Neural progenitor cell (in vitro differentiated cells): ENCODE measurements around the gene PAM. TPM values are rescaled to one million over a fixed set of nuclear protein-coding genes. Genes with fewer than 3 reads are reported as not detected.
A peak's percentile ranks its signal among the peaks of the same experiment; 100 is the strongest.

ENCODE experiments used
- DNase-seq: peaks from one replicate; pipeline ENCODE4 v3.0.0-alpha.2; 2016; ENCODE audit warnings: low spot score
- H2AFZ ChIP-seq: fragments of 200-600 bp; sonication (generic); replicated peaks from 2 replicates; pipeline ENCODE4 v1.6.1; 2016; ENCODE audit warnings: antibody characterized with exemption
- H3F3A ChIP-seq: fragments of 200-600 bp; sonication (generic); 2 replicates; pipeline ENCODE4 v1.6.1; 2016; ENCODE audit warnings: antibody characterized with exemption, low read depth
- H3K27ac ChIP-seq: fragments of 200-600 bp; sonication (generic); 2 replicates; pipeline ENCODE4 v1.5.1; 2016; ENCODE audit warnings: mild to moderate bottlenecking
- H3K27me3 ChIP-seq: fragments of 200-600 bp; sonication (generic); 2 replicates; pipeline ENCODE4 v1.6.1; 2016; ENCODE audit warnings: mild to moderate bottlenecking, moderate library complexity
- H3K36me3 ChIP-seq: fragments of 200-600 bp; sonication (generic); 2 replicates; pipeline ENCODE4 v1.5.1; 2016
- H3K4me1 ChIP-seq: fragments of 200-600 bp; sonication (generic); 2 replicates; pipeline ENCODE4 v1.6.1; 2016; ENCODE audit warnings: mixed run types
- H3K4me2 ChIP-seq: fragments of 200-600 bp; sonication (generic); 2 replicates; pipeline ENCODE4 v1.6.1; 2016
- H3K4me3 ChIP-seq: fragments of 200-600 bp; sonication (generic); 2 replicates; pipeline ENCODE4 v1.5.1; 2016
- H3K79me2 ChIP-seq: fragments of 200-600 bp; sonication (generic); 2 replicates; pipeline ENCODE4 v1.6.1; 2016; ENCODE audit warnings: low read depth
- H3K9ac ChIP-seq: fragments of 200-600 bp; sonication (generic); 2 replicates; pipeline ENCODE4 v1.6.1; 2016
- H3K9me3 ChIP-seq: fragments of 200-600 bp; sonication (generic); 2 replicates; pipeline ENCODE4 v1.5.1; 2016; ENCODE audit warnings: low read depth
- H4K20me1 ChIP-seq: fragments of 200-600 bp; sonication (generic); 2 replicates; pipeline ENCODE4 v1.6.1; 2016; ENCODE audit warnings: low read depth
- H3K27ac Mint-ChIP-seq: 3 replicates; pipeline ENCODE4 v1.8.0; 2021; ENCODE audit warnings: mixed read lengths
- H3K27me3 Mint-ChIP-seq: 2 replicates; pipeline ENCODE4 v1.8.0; 2022; ENCODE audit warnings: low read depth, mild to moderate bottlenecking, inconsistent platforms, moderate library complexity, mixed read lengths; ENCODE audit not compliant: insufficient read depth
- H3K36me3 Mint-ChIP-seq: 3 replicates; pipeline ENCODE4 v1.8.0; 2021; ENCODE audit warnings: mixed read lengths
- H3K4me1 Mint-ChIP-seq: 3 replicates; pipeline ENCODE4 v1.8.0; 2021; ENCODE audit warnings: mixed read lengths
- H3K4me3 Mint-ChIP-seq: 3 replicates; pipeline ENCODE4 v1.8.0; 2021; ENCODE audit warnings: mild to moderate bottlenecking, moderate library complexity, mixed read lengths
- H3K9me3 Mint-ChIP-seq: 3 replicates; pipeline ENCODE4 v1.8.0; 2020; ENCODE audit warnings: mixed read lengths
- EZH2 ChIP-seq: fragments of 200-600 bp; sonication (generic); IDR thresholded peaks from 2 replicates; pipeline ENCODE4 v1.6.1; 2017; ENCODE audit warnings: antibody characterized with exemption, mild to moderate bottlenecking, moderate library complexity
- EZH2phosphoT487 ChIP-seq: fragments of 200-600 bp; sonication (generic); IDR thresholded peaks from 2 replicates; pipeline ENCODE4 v1.6.1; 2017; ENCODE audit warnings: antibody characterized with exemption
- total RNA-seq: library from RNA; depleted of rRNA; stranded (reverse); fragments of >200 nt; gene quantifications from 2 replicates; pipeline ENCODE4 v1.2.3, GENCODE V29; 2015; ENCODE audit warnings: low replicate concordance
- TF ChIP-seq, protein P1 (sequence below): fragments of 200-600 bp; sonication (generic); IDR thresholded peaks from 2 replicates; pipeline ENCODE4 v1.5.1; 2017; ENCODE audit warnings: antibody characterized with exemption, mild to moderate bottlenecking

Gene PAM
- total RNA-seq, 1 donor from 2014 or later, result 246 TPM

DNA sequence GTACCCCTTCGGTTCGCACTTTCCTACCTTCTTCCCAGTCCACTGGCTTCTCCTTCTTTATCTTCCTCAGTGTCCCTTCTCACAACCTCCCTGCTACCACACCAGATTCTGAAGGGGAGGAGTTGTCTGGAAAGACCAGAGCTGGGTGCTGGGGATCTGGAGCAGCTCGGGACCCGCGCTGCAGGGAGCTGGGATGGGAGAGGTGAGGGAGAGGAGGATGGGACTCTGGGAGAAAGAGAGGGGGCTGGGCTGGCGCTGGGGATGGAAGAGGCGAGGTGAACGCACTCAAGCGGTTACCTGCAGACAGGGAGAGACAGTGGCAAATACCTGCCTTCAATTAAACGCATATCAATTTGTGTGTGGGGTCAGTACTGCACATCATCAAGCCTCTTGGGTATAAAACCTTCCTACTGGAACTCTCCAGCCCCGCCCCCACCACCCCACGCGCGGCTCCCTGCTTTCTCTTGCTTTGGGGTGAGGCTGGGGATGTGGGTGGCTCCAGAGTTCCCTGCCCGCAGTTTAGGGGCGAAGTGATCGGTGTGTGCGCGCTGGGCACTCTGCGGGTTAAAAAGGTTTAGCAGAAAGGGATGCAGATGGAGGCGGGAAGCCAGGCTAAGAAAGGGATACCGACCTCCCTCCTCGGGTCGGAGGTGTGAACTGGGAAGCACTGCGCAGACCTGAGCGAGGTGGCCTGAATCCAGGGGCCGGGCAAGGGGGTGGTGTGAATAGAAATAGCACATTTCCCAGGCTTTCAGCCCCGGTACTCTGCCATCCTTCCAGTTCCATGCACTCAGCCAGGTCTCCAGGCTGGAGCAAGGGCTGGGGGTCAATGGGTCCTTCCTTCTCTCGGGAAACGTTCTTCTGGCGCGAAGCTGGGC lies 977 bp upstream of the PAM start:
- H3K27me3 ChIP-seq, result peaks cover 25% of the 10 kb centered on the region
- H3K9ac ChIP-seq, result no peak overlapping the region
- H3K27ac ChIP-seq, result no peak overlapping the region
- H3K4me1 ChIP-seq, result peaks cover 27% of the 10 kb centered on the region
- peak overlapping the region; percentile 91 for H3K4me3 Mint-ChIP-seq
- TF ChIP-seq EZH2phosphoT487, result no peak
- peak; percentile 1 for TF ChIP-seq EZH2
- TF ChIP-seq, protein P1, sequence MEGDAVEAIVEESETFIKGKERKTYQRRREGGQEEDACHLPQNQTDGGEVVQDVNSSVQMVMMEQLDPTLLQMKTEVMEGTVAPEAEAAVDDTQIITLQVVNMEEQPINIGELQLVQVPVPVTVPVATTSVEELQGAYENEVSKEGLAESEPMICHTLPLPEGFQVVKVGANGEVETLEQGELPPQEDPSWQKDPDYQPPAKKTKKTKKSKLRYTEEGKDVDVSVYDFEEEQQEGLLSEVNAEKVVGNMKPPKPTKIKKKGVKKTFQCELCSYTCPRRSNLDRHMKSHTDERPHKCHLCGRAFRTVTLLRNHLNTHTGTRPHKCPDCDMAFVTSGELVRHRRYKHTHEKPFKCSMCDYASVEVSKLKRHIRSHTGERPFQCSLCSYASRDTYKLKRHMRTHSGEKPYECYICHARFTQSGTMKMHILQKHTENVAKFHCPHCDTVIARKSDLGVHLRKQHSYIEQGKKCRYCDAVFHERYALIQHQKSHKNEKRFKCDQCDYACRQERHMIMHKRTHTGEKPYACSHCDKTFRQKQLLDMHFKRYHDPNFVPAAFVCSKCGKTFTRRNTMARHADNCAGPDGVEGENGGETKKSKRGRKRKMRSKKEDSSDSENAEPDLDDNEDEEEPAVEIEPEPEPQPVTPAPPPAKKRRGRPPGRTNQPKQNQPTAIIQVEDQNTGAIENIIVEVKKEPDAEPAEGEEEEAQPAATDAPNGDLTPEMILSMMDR, result no peak
- H3K27me3 Mint-ChIP-seq, result peaks cover 15% of the 10 kb centered on the region
- peaks cover 74% of the 10 kb centered on the region for H3K4me1 Mint-ChIP-seq
- H3K9me3 Mint-ChIP-seq, result peaks cover 4% of the 10 kb centered on the region
- H3K4me3 ChIP-seq, result peak overlapping the region; percentile 88
- H4K20me1 ChIP-seq, result no peaks in the 10 kb centered on the region
- H2AFZ ChIP-seq, result peak overlapping the region; percentile 96
- H3K79me2 ChIP-seq, result peaks cover 33% of the 10 kb centered on the region
- peaks cover 5% of the 10 kb centered on the region for H3F3A ChIP-seq
- DNase-seq, result peak; percentile 61
- no peaks in the 10 kb centered on the region for H3K9me3 ChIP-seq
- H3K36me3 Mint-ChIP-seq, result peaks cover 5% of the 10 kb centered on the region
- peak overlapping the region; percentile 99 for H3K4me2 ChIP-seq
- H3K27ac Mint-ChIP-seq, result peak overlapping the region; percentile 99
- H3K36me3 ChIP-seq, result no peaks in the 10 kb centered on the region

DNA sequence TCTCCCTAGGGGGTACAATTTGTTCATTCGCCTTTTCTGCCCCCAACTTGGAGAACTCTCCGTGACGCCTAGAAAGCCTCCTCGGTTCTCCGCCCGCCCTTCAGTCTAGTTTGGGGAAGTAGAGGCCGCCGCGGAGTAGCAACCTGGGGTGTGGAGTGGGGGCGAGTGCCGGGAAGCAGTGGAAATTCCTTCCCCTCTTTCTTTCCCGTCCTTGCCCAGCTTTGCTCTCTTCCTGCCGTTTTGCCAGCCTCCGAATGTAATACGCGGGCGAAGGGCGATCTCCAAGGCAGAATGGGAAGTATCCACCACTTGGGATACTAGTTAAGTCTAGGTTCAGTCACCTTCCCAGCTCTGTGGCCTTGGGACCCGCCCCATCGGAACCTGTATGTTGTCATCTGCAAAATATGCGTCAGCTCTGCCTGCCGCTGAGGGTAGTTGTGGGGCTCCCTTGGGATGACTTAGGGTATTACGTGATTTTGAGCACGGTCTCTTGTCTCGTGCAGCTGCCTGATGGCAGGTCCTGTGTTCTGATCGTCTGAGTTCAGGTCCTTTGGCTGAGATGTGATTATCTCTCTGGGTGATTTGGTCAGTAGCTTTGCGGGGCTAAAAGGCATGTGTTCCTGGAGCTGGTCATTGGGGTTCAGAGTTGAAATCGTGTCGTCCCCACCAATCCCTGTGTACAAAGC lies 724 bp downstream of the PAM start:
- H3K36me3 ChIP-seq, result no peaks in the 10 kb centered on the region
- Mint-ChIP-seq H3K4me1 (peaks cover 74% of the 10 kb centered on the region), H3K9me3 (peaks cover 4% of the 10 kb centered on the region), H3K36me3 (peaks cover 5% of the 10 kb centered on the region), H3K27me3 (peaks cover 15% of the 10 kb centered on the region), H3K4me3 (peak overlapping the region; percentile 91), H3K27ac (peak overlapping the region; percentile 93)
- no peak overlapping the region for H3K27ac ChIP-seq
- peaks cover 24% of the 10 kb centered on the region for H3K4me1 ChIP-seq
- H3K4me3 ChIP-seq, result peak overlapping the region; percentile 88
- no peaks in the 10 kb centered on the region for H4K20me1 ChIP-seq
- peaks cover 25% of the 10 kb centered on the region for H3K27me3 ChIP-seq
- peak; percentile 65 for DNase-seq
- no peaks in the 10 kb centered on the region for H3K9me3 ChIP-seq
- TF ChIP-seq EZH2 (no peak), EZH2phosphoT487 (no peak)
- TF ChIP-seq, protein P1, result no peak
- H2AFZ ChIP-seq, result peak overlapping the region; percentile 96
- H3K79me2 ChIP-seq, result peaks cover 35% of the 10 kb centered on the region
- H3F3A ChIP-seq, result peaks cover 5% of the 10 kb centered on the region
- H3K4me2 ChIP-seq, result peak overlapping the region; percentile 99
- peak overlapping the region; percentile 60 for H3K9ac ChIP-seq

DNA sequence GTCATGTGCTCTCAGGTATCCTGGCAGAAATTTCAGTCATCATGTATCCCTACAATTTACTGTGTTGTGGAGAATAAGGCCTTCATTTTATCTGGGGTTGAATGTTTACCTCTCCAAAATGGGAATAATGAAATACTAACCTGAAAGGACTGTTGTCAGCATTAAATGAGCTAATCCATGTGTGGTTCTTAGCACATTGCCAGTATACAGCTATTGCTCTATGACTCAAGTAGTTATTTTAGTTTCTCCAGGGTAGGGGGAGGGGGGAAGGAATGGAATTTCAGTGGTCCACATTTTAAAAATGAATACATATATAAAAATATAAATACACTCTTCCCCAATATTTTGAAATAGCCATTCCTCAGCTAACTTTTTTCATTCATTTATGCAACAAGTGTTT lies 3.5 kb downstream of the PAM start:
- Histone ChIP-seq H3K4me3 (no peak overlapping the region), H3K27ac (no peak overlapping the region), H3F3A (peaks cover 5% of the 10 kb centered on the region), H3K4me2 (no peak overlapping the region), H3K4me1 (peaks cover 43% of the 10 kb centered on the region), H4K20me1 (no peaks in the 10 kb centered on the region), H3K36me3 (no peaks in the 10 kb centered on the region), H3K9ac (no peak overlapping the region), H3K27me3 (peaks cover 14% of the 10 kb centered on the region), H3K79me2 (peaks cover 47% of the 10 kb centered on the region), H2AFZ (no peak overlapping the region), H3K9me3 (no peaks in the 10 kb centered on the region)
- TF ChIP-seq EZH2phosphoT487 (no peak), EZH2 (no peak)
- TF ChIP-seq, protein P1, result no peak
- no peak for DNase-seq
- Mint-ChIP-seq H3K36me3 (peaks cover 4% of the 10 kb centered on the region), H3K27me3 (peaks cover 8% of the 10 kb centered on the region), H3K27ac (no peak overlapping the region), H3K4me3 (no peak overlapping the region), H3K9me3 (peaks cover 2% of the 10 kb centered on the region), H3K4me1 (peaks cover 77% of the 10 kb centered on the region)
